Mesendoderm (in vitro differentiated cells): ENCODE measurements around the gene SCN1A. TPM values are rescaled to one million over a fixed set of nuclear protein-coding genes. Genes with fewer than 3 reads are reported as not detected.

ENCODE experiments used
- DNase-seq: peaks from one replicate; pipeline ENCODE4 v3.0.0; 2013
- H2AK5ac ChIP-seq: 2 replicates; pipeline ENCODE4 v1.6.1; 2013; ENCODE audit warnings: low read length, inconsistent platforms
- H2BK120ac ChIP-seq: 2 replicates; pipeline ENCODE4 v1.6.1; 2013; ENCODE audit warnings: low read depth, mild to moderate bottlenecking, low read length, moderate library complexity, mixed read lengths
- H2BK15ac ChIP-seq: replicated peaks from 2 replicates; pipeline ENCODE4 v1.6.1; 2013; ENCODE audit warnings: low read depth, mild to moderate bottlenecking, moderate library complexity
- H2BK5ac ChIP-seq: 2 replicates; pipeline ENCODE4 v1.6.1; 2013; ENCODE audit warnings: low read length, inconsistent platforms
- H3K18ac ChIP-seq: 2 replicates; pipeline ENCODE4 v1.6.1; 2013; ENCODE audit warnings: mild to moderate bottlenecking, low read length, mixed read lengths
- H3K23ac ChIP-seq: one replicate; pipeline ENCODE4 v1.6.1; 2013; ENCODE audit warnings: low read length
- H3K27ac ChIP-seq: 2 replicates; pipeline ENCODE4 v1.5.1; 2013; ENCODE audit warnings: low read depth, mild to moderate bottlenecking, inconsistent platforms, low read length, moderate library complexity
- H3K27me3 ChIP-seq: 2 replicates; pipeline ENCODE4 v1.6.1; 2013; ENCODE audit warnings: low read length, control low read depth, mild to moderate bottlenecking, inconsistent platforms; ENCODE audit not compliant: insufficient read depth, poor library complexity
- H3K36me3 ChIP-seq: 2 replicates; pipeline ENCODE4 v1.6.1; 2013; ENCODE audit warnings: low read length, inconsistent platforms; ENCODE audit not compliant: control insufficient read depth, insufficient read depth
- H3K4ac ChIP-seq: one replicate; pipeline ENCODE4 v1.6.1; 2013; ENCODE audit warnings: low read depth, mild to moderate bottlenecking, low read length, moderate library complexity
- H3K4me1 ChIP-seq: 2 replicates; pipeline ENCODE4 v1.6.1; 2013; ENCODE audit warnings: low read depth, low read length, inconsistent platforms; ENCODE audit not compliant: control insufficient read depth
- H3K4me2 ChIP-seq: 2 replicates; pipeline ENCODE4 v1.6.1; 2013; ENCODE audit warnings: low read length
- H3K4me3 ChIP-seq: 2 replicates; pipeline ENCODE4 v1.5.1; 2013; ENCODE audit warnings: mild to moderate bottlenecking, low read length
- H3K56ac ChIP-seq: one replicate; pipeline ENCODE4 v1.6.1; 2013; ENCODE audit warnings: low read length
- H3K79me1 ChIP-seq: 2 replicates; pipeline ENCODE4 v1.6.1; 2013; ENCODE audit warnings: low read length, inconsistent platforms
- H3K79me2 ChIP-seq: 2 replicates; pipeline ENCODE4 v1.6.1; 2013; ENCODE audit warnings: mild to moderate bottlenecking, low read length; ENCODE audit not compliant: control insufficient read depth, insufficient read depth
- H3K9ac ChIP-seq: 2 replicates; pipeline ENCODE4 v1.6.1; 2013; ENCODE audit warnings: low read length, inconsistent platforms
- H4K5ac ChIP-seq: one replicate; pipeline ENCODE4 v1.6.1; 2013; ENCODE audit warnings: low read length
- H4K8ac ChIP-seq: one replicate; pipeline ENCODE4 v1.6.1; 2013; ENCODE audit warnings: low read depth, mild to moderate bottlenecking, control low read depth, low read length, moderate library complexity
- WGBS: extraction: QIAGEN DNeasy Blood & Tissue Kit; methylation state at CpG from one replicate; pipeline ENCODE4 v1.1.7; 2013; ENCODE audit warnings: low lambda C conversion rate, missing lambda C conversion rate; ENCODE audit not compliant: insufficient coverage; ENCODE audit errors: extremely low coverage; 5-methylcytosine and 5-hydroxymethylcytosine counted together
- polyA plus RNA-seq, 2 experiments: library from polyadenylated mRNA; stranded (reverse); fragments of 200-250 nt; gene quantifications; one replicate each; pipeline ENCODE4 v1.2.3, GENCODE V29; 2013

The SCN1A gene
- polyA plus RNA-seq (2013, experiment 1 of 2), result 0.27 TPM
- 0.32 TPM for polyA plus RNA-seq (2013, experiment 2 of 2)

GRCh38 chr2:166127217-166128155, at the start of gene SCN1A:
TSS of gene SCN1A (minus strand) at chr2:166128020. CDS start at chr2:166073621, 54,399 bp downstream.
- Histone ChIP-seq H3K27ac (no peak within 1 kb of the TSS), H3K4me1 (peaks cover 3% of the 10 kb centered on the region), H3K4me3 (no peak within 1 kb of the TSS), H3K27me3 (no peaks in the 10 kb centered on the region), H3K4ac (no peak within 1 kb of the TSS), H3K9ac (no peak within 1 kb of the TSS), H3K79me1 (no peaks in the 10 kb centered on the region), H3K36me3 (no peaks in the 10 kb centered on the region), H3K56ac (no peak within 1 kb of the TSS), H3K18ac (no peak within 1 kb of the TSS), H3K79me2 (no peaks in the 10 kb centered on the region), H2BK5ac (no peak within 1 kb of the TSS), H3K23ac (no peak within 1 kb of the TSS), H2BK15ac (no peak within 1 kb of the TSS), H4K5ac (no peak within 1 kb of the TSS), H4K8ac (no peak within 1 kb of the TSS), H2BK120ac (no peak within 1 kb of the TSS), H2AK5ac (no peak within 1 kb of the TSS), H3K4me2 (peak within 1 kb of the TSS; percentile 30)
- peak; percentile 50 for DNase-seq
- no CpG with 5 or more reads among the region's 7 CpGs for WGBS

- Histone ChIP-seq H3K27me3 (no peaks in the 10 kb centered on the region), H3K9ac (no peak overlapping the region), H2BK15ac (no peak overlapping the region), H3K4me3 (no peak overlapping the region), H2AK5ac (no peak overlapping the region), H2BK5ac (no peak overlapping the region), H3K56ac (no peak overlapping the region), H2BK120ac (no peak overlapping the region), H3K4me1 (no peaks in the 10 kb centered on the region), H4K5ac (no peak overlapping the region), H3K79me2 (no peaks in the 10 kb centered on the region), H3K18ac (no peak overlapping the region), H4K8ac (no peak overlapping the region), H3K27ac (no peak overlapping the region), H3K23ac (no peak overlapping the region), H3K4ac (no peak overlapping the region), H3K79me1 (no peaks in the 10 kb centered on the region), H3K36me3 (no peaks in the 10 kb centered on the region), H3K4me2 (no peak overlapping the region)
- no peak for DNase-seq
- WGBS, result no CpG with 5 or more reads among the region's 2 CpGs
Measured at GRCh38 chr2:166173263-166173662, 45.4 kb upstream of the SCN1A start.

- Histone ChIP-seq H3K79me2 (no peaks in the 10 kb centered on the region), H3K23ac (no peak overlapping the region), H3K56ac (no peak overlapping the region), H4K5ac (no peak overlapping the region), H2BK5ac (no peak overlapping the region), H3K79me1 (no peaks in the 10 kb centered on the region), H3K36me3 (no peaks in the 10 kb centered on the region), H2BK15ac (no peak overlapping the region), H3K27me3 (no peaks in the 10 kb centered on the region), H2BK120ac (no peak overlapping the region), H3K4me3 (no peak overlapping the region), H3K4ac (no peak overlapping the region), H3K18ac (no peak overlapping the region), H4K8ac (no peak overlapping the region), H3K4me2 (no peak overlapping the region), H3K4me1 (no peaks in the 10 kb centered on the region), H3K9ac (no peak overlapping the region), H3K27ac (no peak overlapping the region), H2AK5ac (no peak overlapping the region)
- WGBS, result no CpG with 5 or more reads among the region's 3 CpGs
- DNase-seq, result no peak
Measured at GRCh38 chr2:166171216-166171615, 43.4 kb upstream of the SCN1A start.

GRCh38 chr2:166170356-166170755, 42.5 kb upstream of the SCN1A start:
- Histone ChIP-seq H3K18ac (no peak overlapping the region), H2BK120ac (no peak overlapping the region), H3K27me3 (no peaks in the 10 kb centered on the region), H3K4me1 (no peaks in the 10 kb centered on the region), H3K4me2 (no peak overlapping the region), H4K8ac (no peak overlapping the region), H3K79me2 (no peaks in the 10 kb centered on the region), H3K23ac (no peak overlapping the region), H2AK5ac (no peak overlapping the region), H4K5ac (no peak overlapping the region), H3K27ac (no peak overlapping the region), H3K9ac (no peak overlapping the region), H2BK15ac (no peak overlapping the region), H3K79me1 (no peaks in the 10 kb centered on the region), H3K36me3 (no peaks in the 10 kb centered on the region), H2BK5ac (no peak overlapping the region), H3K4me3 (no peak overlapping the region), H3K56ac (no peak overlapping the region), H3K4ac (no peak overlapping the region)
- WGBS, result no CpG with 5 or more reads among the region's 2 CpGs
- no peak for DNase-seq

- H2AK5ac ChIP-seq, result no peak overlapping the region
- no peaks in the 10 kb centered on the region for H3K79me2 ChIP-seq
- H3K18ac ChIP-seq, result no peak overlapping the region
- no peaks in the 10 kb centered on the region for H3K4me1 ChIP-seq
- H3K4ac ChIP-seq, result no peak overlapping the region
- no peak overlapping the region for H4K8ac ChIP-seq
- no peak overlapping the region for H2BK5ac ChIP-seq
- peak; percentile 6 for DNase-seq
- H3K23ac ChIP-seq, result no peak overlapping the region
- no peaks in the 10 kb centered on the region for H3K36me3 ChIP-seq
- whole genome bisulfite sequencing, result no CpG with 5 or more reads among the region's 2 CpGs
- H3K9ac ChIP-seq, result no peak overlapping the region
- no peaks in the 10 kb centered on the region for H3K79me1 ChIP-seq
- H3K4me3 ChIP-seq, result no peak overlapping the region
- no peak overlapping the region for H3K27ac ChIP-seq
- H3K56ac ChIP-seq, result no peak overlapping the region
- no peaks in the 10 kb centered on the region for H3K27me3 ChIP-seq
- no peak overlapping the region for H4K5ac ChIP-seq
- H2BK120ac ChIP-seq, result no peak overlapping the region
- H2BK15ac ChIP-seq, result no peak overlapping the region
- H3K4me2 ChIP-seq, result no peak overlapping the region
Measured at GRCh38 chr2:166167449-166167848, 39.6 kb upstream of the SCN1A start.
